MM.1S (cell line): ENCODE measurements around the gene SLC38A10.

Experiments
- EZH2 ChIP-seq: fragments of 300-600 bp; sonication (generic); optimal IDR thresholded peaks from 2 replicates; pipeline ENCODE3; 2017; ENCODE audit warnings: low read depth, mild to moderate bottlenecking, antibody characterized with exemption, low read length, mixed read lengths
- TF ChIP-seq, protein P1 (sequence below): fragments of 300-600 bp; sonication (generic); IDR thresholded peaks from 2 replicates; pipeline ENCODE4 v1.5.1; 2016; ENCODE audit warnings: antibody characterized with exemption, low read length, mixed read lengths

DNA sequence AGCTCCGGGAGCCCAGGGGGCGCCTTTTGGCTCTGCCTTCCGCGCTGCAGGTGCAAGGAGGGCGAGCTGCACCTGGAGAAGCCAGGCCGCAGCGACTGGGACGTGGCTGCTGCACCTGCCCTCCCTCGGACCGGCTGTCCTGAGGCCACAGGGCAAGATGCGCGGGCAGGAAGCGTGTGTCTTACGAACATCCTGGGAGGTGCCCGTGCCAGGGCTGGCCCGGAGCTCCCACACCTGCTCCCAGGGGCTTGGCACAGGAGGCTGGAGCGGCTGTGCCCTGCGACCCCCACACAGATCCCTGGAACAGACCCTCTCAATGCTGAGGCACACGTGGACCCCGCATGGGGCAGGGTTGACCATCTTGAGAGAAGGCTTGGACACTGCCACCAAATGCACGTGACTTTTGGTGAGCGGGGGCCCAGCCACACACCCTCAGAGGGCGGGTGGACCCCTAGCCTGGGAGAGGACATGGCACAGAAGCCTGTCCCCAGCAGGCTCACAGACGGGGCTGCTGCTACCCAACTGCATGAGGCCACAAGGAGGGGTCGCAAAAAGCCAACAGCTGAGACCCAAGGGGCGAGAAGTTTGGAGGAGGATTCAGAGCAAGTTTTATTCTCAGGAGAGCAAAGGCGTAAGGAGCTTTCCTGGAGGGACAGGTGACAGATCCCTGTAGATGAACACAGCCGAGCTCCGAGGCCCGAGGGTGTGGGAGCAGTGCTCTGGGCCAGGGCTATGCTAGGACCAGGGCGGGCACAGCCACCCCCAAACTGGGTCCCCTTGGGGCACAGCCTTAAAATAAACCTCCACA is 44.6 kb downstream of the SLC38A10 start:
- TF ChIP-seq, protein P1, sequence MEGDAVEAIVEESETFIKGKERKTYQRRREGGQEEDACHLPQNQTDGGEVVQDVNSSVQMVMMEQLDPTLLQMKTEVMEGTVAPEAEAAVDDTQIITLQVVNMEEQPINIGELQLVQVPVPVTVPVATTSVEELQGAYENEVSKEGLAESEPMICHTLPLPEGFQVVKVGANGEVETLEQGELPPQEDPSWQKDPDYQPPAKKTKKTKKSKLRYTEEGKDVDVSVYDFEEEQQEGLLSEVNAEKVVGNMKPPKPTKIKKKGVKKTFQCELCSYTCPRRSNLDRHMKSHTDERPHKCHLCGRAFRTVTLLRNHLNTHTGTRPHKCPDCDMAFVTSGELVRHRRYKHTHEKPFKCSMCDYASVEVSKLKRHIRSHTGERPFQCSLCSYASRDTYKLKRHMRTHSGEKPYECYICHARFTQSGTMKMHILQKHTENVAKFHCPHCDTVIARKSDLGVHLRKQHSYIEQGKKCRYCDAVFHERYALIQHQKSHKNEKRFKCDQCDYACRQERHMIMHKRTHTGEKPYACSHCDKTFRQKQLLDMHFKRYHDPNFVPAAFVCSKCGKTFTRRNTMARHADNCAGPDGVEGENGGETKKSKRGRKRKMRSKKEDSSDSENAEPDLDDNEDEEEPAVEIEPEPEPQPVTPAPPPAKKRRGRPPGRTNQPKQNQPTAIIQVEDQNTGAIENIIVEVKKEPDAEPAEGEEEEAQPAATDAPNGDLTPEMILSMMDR, result no peak
- TF ChIP-seq EZH2, result no peak
